GM12892 (cell line): Measurements from ENCODE around the gene BLACAT1.
A peak's percentile ranks its signal among the peaks of the same experiment; 100 is the strongest.
"Not testable (repeated sequence)": the region's sequence is repeated elsewhere in the genome, so short reads cannot be mapped to it uniquely, and the experiment has no call there.

Experiments used
- DNase-seq: peaks from one replicate; pipeline ENCODE4 v3.0.0; 2011; ENCODE audit not compliant: insufficient read length
- FAIRE-seq: peaks from 2 replicates; lab custom pipeline; 2011; peaks lifted over from hg19 to GRCh38; lab: Jason Lieb, UNC
- POLR2A ChIP-seq: IDR thresholded peaks from 2 replicates; pipeline ENCODE4 v1.6.1; 2011; ENCODE audit warnings: low read depth, low read length, control low read depth
- POLR2AphosphoS5 ChIP-seq: IDR thresholded peaks from 2 replicates; pipeline ENCODE4 v1.6.1; 2011; ENCODE audit warnings: low read depth, low read length, control low read depth
- TAF1 ChIP-seq: IDR thresholded peaks from 2 replicates; pipeline ENCODE4 v1.6.1; 2011; ENCODE audit warnings: low read depth, mild to moderate bottlenecking, control low read depth, low read length, borderline replicate concordance

Gene BLACAT1

GRCh38 chr1:205494115-205494514, 38.3 kb upstream of the BLACAT1 start:
- DNase-seq, result no peak
- TF ChIP-seq POLR2AphosphoS5 (no peak), TAF1 (no peak), POLR2A (no peak)
- FAIRE-seq, result no peak

- FAIRE-seq (no peak), DNase-seq (no peak)
- TF ChIP-seq POLR2AphosphoS5, result no peak
- no peak for TF ChIP-seq POLR2A
- no peak for TF ChIP-seq TAF1
These were observed 37.6 kb upstream of the BLACAT1 start for GRCh38 chr1:205493241-205494085.

GRCh38 chr1:205492774-205493173, 36.9 kb upstream of the BLACAT1 start:
- no peak for TF ChIP-seq POLR2AphosphoS5
- no peak for TF ChIP-seq POLR2A
- no peak for TF ChIP-seq TAF1
- no peak for DNase-seq
- no peak for FAIRE-seq

GRCh38 chr1:205492201-205492667, 36.4 kb upstream of the BLACAT1 start:
- no peak for TF ChIP-seq POLR2AphosphoS5
- TF ChIP-seq TAF1, result no peak
- no peak for TF ChIP-seq POLR2A
- FAIRE-seq, result no peak

GRCh38 chr1:205491794-205492193, 35.9 kb upstream of the BLACAT1 start:
- no peak for TF ChIP-seq POLR2AphosphoS5
- TF ChIP-seq POLR2A, result no peak
- no peak for TF ChIP-seq TAF1
- DNase-seq, result no peak
- FAIRE-seq, result no peak

More at GRCh38 chr1:205492201-205492667, 36.4 kb upstream of the BLACAT1 start:
- no peak for DNase-seq

GRCh38 chr1:205488074-205488723, 32.4 kb upstream of the BLACAT1 start:
- peak; percentile 89 for FAIRE-seq
- DNase-seq, result no peak
- TF ChIP-seq TAF1 (no peak), POLR2AphosphoS5 (no peak), POLR2A (no peak)

- TF ChIP-seq POLR2AphosphoS5 (no peak), POLR2A (no peak), TAF1 (no peak)
- FAIRE-seq (no peak), DNase-seq (no peak)
These were observed 30.4 kb upstream of the BLACAT1 start for GRCh38 chr1:205486258-205486657.

GRCh38 chr1:205484985-205485967, 29.4 kb upstream of the BLACAT1 start:
- TF ChIP-seq POLR2A, result no peak
- no peak for TF ChIP-seq TAF1
- peak; percentile 90 for FAIRE-seq
- DNase-seq, result peak; percentile 92

GRCh38 chr1:205483372-205483771, 27.5 kb upstream of the BLACAT1 start:
- FAIRE-seq (no peak), DNase-seq (no peak)
- TF ChIP-seq POLR2AphosphoS5 (no peak), POLR2A (no peak), TAF1 (no peak)

- DNase-seq, FAIRE-seq: not testable (repeated sequence)
These were observed 26.7 kb upstream of the BLACAT1 start for GRCh38 chr1:205482587-205482986.

- DNase-seq, result no peak
- TF ChIP-seq TAF1 (no peak), POLR2A (no peak)
- FAIRE-seq, result no peak
These were observed 25.8 kb upstream of the BLACAT1 start for GRCh38 chr1:205481629-205482151.

GRCh38 chr1:205481218-205481617, 25.4 kb upstream of the BLACAT1 start:
- DNase-seq (no peak), FAIRE-seq (no peak)
- TF ChIP-seq POLR2A, result no peak
- no peak for TF ChIP-seq POLR2AphosphoS5
- TF ChIP-seq TAF1, result no peak
